Endothelial cell of umbilical vein (primary cell): ENCODE measurements around the gene AMT. TPM values are rescaled to one million over a fixed set of nuclear protein-coding genes. Genes with fewer than 3 reads are reported as not detected.
A peak's percentile ranks its signal among the peaks of the same experiment; 100 is the strongest.

Experiments used
- BruUV-seq: library from RNA; stranded (reverse); fragments of 400-500 nt; replicated peaks from 2 replicates; lab custom pipeline; 2021; lab: Mats Ljungman, UMichigan
- CTCF ChIA-PET: fragments of 300-600, 350-600 bp; sonication (Branson Sonifier 250); formaldehyde crosslinking; loops from one replicate; lab custom pipeline; 2021; ENCODE audit warnings: antibody characterized with exemption, inconsistent platforms; lab: Charles Lee
- POLR2A ChIA-PET: fragments of 300-600, 350-600 bp; sonication (Branson Sonifier 250); formaldehyde crosslinking; loops from one replicate; lab custom pipeline; 2021; ENCODE audit warnings: antibody characterized with exemption, inconsistent platforms; lab: Charles Lee
- DNase-seq: peaks from one replicate; pipeline ENCODE4 v3.0.0-alpha.2; 2011; ENCODE audit warnings: low read depth, low spot score
- FAIRE-seq: peaks from 2 replicates; lab custom pipeline; 2011; peaks lifted over from hg19 to GRCh38; lab: Jason Lieb, UNC
- H2AFZ ChIP-seq: 2 replicates; pipeline ENCODE4 v1.6.0; 2012; ENCODE audit warnings: low read depth, low read length, control low read depth, inconsistent platforms
- H3K27ac ChIP-seq: 2 replicates; pipeline ENCODE4 v1.5.1; 2011; ENCODE audit warnings: low read depth, mild to moderate bottlenecking, control low read depth, low read length, moderate library complexity; ENCODE audit not compliant: insufficient read depth
- H3K27me3 ChIP-seq, 2 experiments: 2 replicates each; pipeline versions ENCODE4 v1.6.0 to v1.6.1; 2011; ENCODE audit warnings: low read length in 2 of 2, mixed read lengths in 1 of 2; ENCODE audit not compliant: control insufficient read depth in 2 of 2, insufficient read depth in 2 of 2
- H3K36me3 ChIP-seq, 2 experiments: 2 replicates in 1 of 2; 3 replicates in 1 of 2; pipeline ENCODE4 v1.5.1; 2011; ENCODE audit warnings: low read length in 2 of 2, mild to moderate bottlenecking in 1 of 2, moderate library complexity in 1 of 2; ENCODE audit not compliant: control insufficient read depth in 2 of 2, insufficient read depth in 2 of 2; ENCODE audit errors: extremely low read depth in 1 of 2
- H3K4me1 ChIP-seq: 3 replicates; pipeline ENCODE4 v1.5.1; 2011; ENCODE audit warnings: mild to moderate bottlenecking, low read length; ENCODE audit not compliant: control insufficient read depth, insufficient read depth; ENCODE audit errors: extremely low read depth
- H3K4me2 ChIP-seq: 2 replicates; pipeline ENCODE4 v1.6.1; 2011; ENCODE audit warnings: low read length, control low read depth, mixed read lengths; ENCODE audit not compliant: insufficient read depth
- H3K4me3 ChIP-seq, 3 experiments: fragments of 200-600 bp in 1 of 3; sonication (generic), shearing (Covaris generic) in 1 of 3; replicated peaks in 1 of 3; 2 replicates each; pipeline ENCODE4 v1.5.1; 2011 to 2016; ENCODE audit warnings: control low read depth in 3 of 3, low read length in 3 of 3, mild to moderate bottlenecking in 2 of 3, inconsistent platforms in 1 of 3, low read depth in 1 of 3, moderate library complexity in 1 of 3; ENCODE audit not compliant: insufficient read depth in 1 of 3
- H3K79me2 ChIP-seq: 2 replicates; pipeline ENCODE4 v1.6.0; 2012; ENCODE audit warnings: low read length, inconsistent platforms; ENCODE audit not compliant: control insufficient read depth, insufficient read depth
- H3K9ac ChIP-seq: replicated peaks from 2 replicates; pipeline ENCODE3; 2011; ENCODE audit warnings: low read length, control low read depth; ENCODE audit not compliant: insufficient read depth; ENCODE audit errors: extremely low read depth
- H3K9me1 ChIP-seq: replicated peaks from 3 replicates; pipeline ENCODE4 v1.6.0; 2011; ENCODE audit warnings: mild to moderate bottlenecking, low read length; ENCODE audit not compliant: control insufficient read depth, insufficient read depth; ENCODE audit errors: extremely low read depth
- H3K9me3 ChIP-seq: replicated peaks from 2 replicates; pipeline ENCODE4 v1.5.1; 2012; ENCODE audit warnings: low read length, inconsistent platforms; ENCODE audit not compliant: control insufficient read depth, insufficient read depth
- H4K20me1 ChIP-seq: replicated peaks from 2 replicates; pipeline ENCODE3; 2011; ENCODE audit warnings: mild to moderate bottlenecking, low read length; ENCODE audit not compliant: control insufficient read depth, insufficient read depth; ENCODE audit errors: extremely low read depth
- EZH2 ChIP-seq: IDR thresholded peaks from 2 replicates; pipeline ENCODE4 v1.6.1; 2012; ENCODE audit warnings: borderline replicate concordance, low read depth, mild to moderate bottlenecking, moderate library complexity, low read length, inconsistent platforms; ENCODE audit not compliant: severe bottlenecking
- FOS ChIP-seq: IDR thresholded peaks from 2 replicates; pipeline ENCODE4 v1.6.1; 2011; ENCODE audit warnings: mild to moderate bottlenecking, low read length, moderate library complexity, borderline replicate concordance; ENCODE audit not compliant: insufficient read depth
- GATA2 ChIP-seq: IDR thresholded peaks from 2 replicates; pipeline ENCODE4 v1.7.0; 2011; ENCODE audit warnings: low read depth, mild to moderate bottlenecking, moderate library complexity, mixed read lengths, low read length; ENCODE audit not compliant: insufficient read length, insufficient read depth
- JUN ChIP-seq: IDR thresholded peaks from 2 replicates; pipeline ENCODE4 v1.6.1; 2011; ENCODE audit warnings: borderline replicate concordance, low read depth; ENCODE audit not compliant: insufficient read length, insufficient read depth
- MYC ChIP-seq: IDR thresholded peaks from one replicate; pipeline ENCODE4 v1.6.1; 2011; ENCODE audit warnings: mild to moderate bottlenecking, low read depth, low read length
- POLR2A ChIP-seq: IDR thresholded peaks from 2 replicates; pipeline ENCODE4 v1.6.1; 2012; ENCODE audit warnings: low read depth, mild to moderate bottlenecking, control low read depth, low read length
- POLR2AphosphoS5 ChIP-seq: IDR thresholded peaks from 2 replicates; pipeline ENCODE4 v1.6.1; 2012; ENCODE audit warnings: low read depth, mild to moderate bottlenecking, control low read depth, low read length, moderate library complexity; ENCODE audit not compliant: insufficient read depth
- dilution Hi-C: fragments of 300-500 bp; cut with MboI; formaldehyde crosslinking; loops from one replicate; pipeline ENCODE4 v1.15.0; 2019; ENCODE audit warnings: low sequenced_read_pairs; ENCODE audit not compliant: extremely low pct_ligation_motif_present
- intact Hi-C: fragments of 100-400 bp; cut with micrococcal nuclease; formaldehyde crosslinking; loops from one replicate; pipeline ENCODE4 v1.10.0; 2022
- polyA plus RNA-seq, 4 experiments: library from polyadenylated mRNA; depleted of rRNA in 3 of 4; stranded (reverse) in 3 of 4; unstranded in 1 of 4; fragments of >200 nt; gene quantifications; 2 replicates each; pipeline versions ENCODE4 v1.2.1 to v1.2.3, GENCODE V29; 2011 to 2012; ENCODE audit warnings: missing spikeins in 1 of 4
- total RNA-seq: library from RNA; stranded (reverse); gene quantifications from 2 replicates; pipeline ENCODE4 v1.2.3, GENCODE V29; 2021
- TF ChIP-seq, protein P1 (sequence below), 2 donors: IDR thresholded peaks; 1 replicate in 1 of 2; 2 replicates in 1 of 2; pipeline ENCODE4 v1.5.1; 2011; ENCODE audit warnings: low read length in 2 of 2, mild to moderate bottlenecking in 2 of 2, moderate library complexity in 2 of 2, control low read depth in 1 of 2, inconsistent platforms in 1 of 2, low read depth in 1 of 2; ENCODE audit not compliant: insufficient read depth in 1 of 2; ENCODE audit errors: extremely low read depth in 1 of 2
- TF ChIP-seq, protein P2 (sequence below): IDR thresholded peaks from 2 replicates; pipeline ENCODE4 v1.6.1; 2011; ENCODE audit not compliant: insufficient read depth, insufficient read length

The AMT gene
- total and polyA plus RNA-seq, 2 donors (not counting 3 experiments of a cell fraction or from before 2014, with no cell fraction given), result 4.4 to 9.0 TPM

DNA sequence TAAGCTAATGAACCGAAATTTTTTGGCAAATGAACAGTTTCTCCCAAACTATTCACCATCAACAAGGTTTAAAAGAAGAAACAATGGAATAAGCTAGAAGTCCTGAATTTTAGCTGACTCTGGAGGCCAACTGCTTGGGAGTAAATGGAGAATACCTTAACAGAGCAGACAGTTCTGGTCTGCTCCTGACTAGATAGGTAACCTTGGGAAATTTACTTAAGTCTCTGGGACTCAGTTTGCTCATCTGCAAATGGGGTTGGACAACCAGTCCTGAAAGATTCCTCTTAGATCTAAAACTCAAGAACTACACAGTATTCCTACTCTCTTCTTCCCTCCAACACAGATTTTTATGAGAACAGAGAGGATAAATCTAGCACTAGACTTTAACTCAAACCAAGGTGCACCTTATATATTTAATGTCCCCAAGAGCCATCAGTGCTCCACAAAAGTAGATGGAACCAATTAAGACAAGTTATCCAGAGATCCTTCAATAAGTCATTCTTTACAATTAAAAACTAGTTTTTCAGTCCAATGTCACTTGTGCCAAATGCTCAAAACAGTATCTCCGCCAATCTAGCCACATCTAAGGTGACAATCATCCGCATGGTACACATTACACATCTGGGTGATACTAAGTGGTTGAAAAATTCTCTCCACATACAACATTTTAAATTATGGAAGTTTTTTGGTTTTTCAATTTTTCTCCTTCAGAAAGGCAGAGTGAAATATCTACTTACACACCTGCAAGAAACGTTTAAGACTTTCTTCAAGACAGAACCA lies 12.0 kb downstream of the AMT start:
- peaks cover 32% of the 10 kb centered on the region for H3K4me1 ChIP-seq
- no peak overlapping the region for H2AFZ ChIP-seq
- H3K4me2 ChIP-seq, result peak overlapping the region; percentile 99
- BruUV-seq, result TSS peak; percentile 26
- DNase-seq (no peak), FAIRE-seq (peak; percentile 35)
- ChIA-PET POLR2A (interaction anchor here (1.1 kb wide), 1 partner anchor 70 kb away, joined by 3 read pairs; no protein-coding TSS in a partner anchor), CTCF (interaction anchor here (0.5 to 1.6 kb wide), 5 partner anchors 8 to 70 kb away, joined by 4 to 7 read pairs (median 4); partner anchors contain the start of genes GPX1 and USP4)
- peak overlapping the region; percentile 94 for H3K9ac ChIP-seq
- H3K27ac ChIP-seq, result peak overlapping the region; percentile 79
- TF ChIP-seq FOS, result no peak
- intact Hi-C loops (loop anchor here (5.0 kb wide), 1 partner anchor 318 kb away; the partner anchor contains the start of gene QRICH1), dilution Hi-C loops (no loop called here)
- peak overlapping the region; percentile 69 to 100 (median 99) for H3K4me3 ChIP-seq
- peaks cover 0 to 4% of the 10 kb centered on the region in 2 experiments for H3K36me3 ChIP-seq
- peaks cover 80% of the 10 kb centered on the region for H3K79me2 ChIP-seq
- no peaks in the 10 kb centered on the region for H3K9me1 ChIP-seq
- H3K9me3 ChIP-seq, result no peaks in the 10 kb centered on the region
- peaks cover 19% of the 10 kb centered on the region for H4K20me1 ChIP-seq
- H3K27me3 ChIP-seq, result no peaks in the 10 kb centered on the region

DNA sequence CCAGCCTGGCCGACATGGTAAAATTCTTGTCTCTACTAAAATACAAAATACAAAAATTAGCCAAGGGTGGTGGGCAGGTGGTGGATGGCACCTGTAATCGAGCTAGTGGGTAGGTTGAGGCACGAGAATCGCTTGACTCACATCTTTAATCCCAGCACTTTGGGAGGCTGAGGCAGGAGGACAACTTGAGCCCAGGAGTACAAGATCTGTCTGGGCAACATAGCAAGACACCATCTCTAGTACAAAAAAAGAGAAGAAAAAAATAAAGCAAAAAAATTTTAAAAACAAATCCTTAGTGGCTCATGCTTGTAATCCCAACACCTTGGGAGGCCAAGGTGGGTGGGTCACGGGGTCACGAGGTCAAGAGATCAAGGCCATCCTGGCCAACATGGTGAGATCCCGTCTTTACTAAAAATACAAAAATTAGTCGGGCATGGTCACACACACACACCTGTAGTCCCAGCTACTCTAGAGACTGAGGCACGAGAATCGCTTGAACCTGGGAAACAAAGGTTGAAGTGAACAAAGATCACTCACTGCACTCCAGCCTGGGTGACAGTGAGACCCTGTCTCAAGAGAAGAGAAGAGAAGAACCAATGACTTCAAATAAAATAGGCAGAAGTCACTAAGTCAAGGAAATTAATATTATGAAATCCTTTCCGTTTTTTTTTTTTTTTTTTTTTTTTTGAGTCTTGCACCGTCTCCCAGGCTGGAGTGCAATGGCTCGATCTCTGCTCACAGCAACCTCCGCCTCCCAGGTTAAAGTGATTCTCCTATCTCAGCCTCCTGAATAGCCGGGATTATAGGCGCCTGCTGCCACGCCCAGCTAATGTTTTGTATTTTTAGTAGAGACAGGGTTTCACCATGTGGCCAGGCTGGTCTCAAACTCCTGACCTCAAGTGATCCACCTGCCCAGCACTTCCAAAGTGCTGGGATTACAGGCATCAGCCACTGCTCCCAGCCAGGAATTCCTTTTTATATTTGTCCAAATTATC lies 15.4 kb downstream of the AMT start:
- BruUV-seq, result no TSS peak
- POLR2A ChIA-PET, result no interaction called here
- no peak for TF ChIP-seq MYC
- no peak for TF ChIP-seq FOS
- TF ChIP-seq, protein P1, sequence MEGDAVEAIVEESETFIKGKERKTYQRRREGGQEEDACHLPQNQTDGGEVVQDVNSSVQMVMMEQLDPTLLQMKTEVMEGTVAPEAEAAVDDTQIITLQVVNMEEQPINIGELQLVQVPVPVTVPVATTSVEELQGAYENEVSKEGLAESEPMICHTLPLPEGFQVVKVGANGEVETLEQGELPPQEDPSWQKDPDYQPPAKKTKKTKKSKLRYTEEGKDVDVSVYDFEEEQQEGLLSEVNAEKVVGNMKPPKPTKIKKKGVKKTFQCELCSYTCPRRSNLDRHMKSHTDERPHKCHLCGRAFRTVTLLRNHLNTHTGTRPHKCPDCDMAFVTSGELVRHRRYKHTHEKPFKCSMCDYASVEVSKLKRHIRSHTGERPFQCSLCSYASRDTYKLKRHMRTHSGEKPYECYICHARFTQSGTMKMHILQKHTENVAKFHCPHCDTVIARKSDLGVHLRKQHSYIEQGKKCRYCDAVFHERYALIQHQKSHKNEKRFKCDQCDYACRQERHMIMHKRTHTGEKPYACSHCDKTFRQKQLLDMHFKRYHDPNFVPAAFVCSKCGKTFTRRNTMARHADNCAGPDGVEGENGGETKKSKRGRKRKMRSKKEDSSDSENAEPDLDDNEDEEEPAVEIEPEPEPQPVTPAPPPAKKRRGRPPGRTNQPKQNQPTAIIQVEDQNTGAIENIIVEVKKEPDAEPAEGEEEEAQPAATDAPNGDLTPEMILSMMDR (IDR thresholded peaks at IDR 0.05; ENCODE audit: extremely low read depth in 1 of 2, insufficient read depth in 1 of 2, low read depth in 1 of 2, low read length in 2 of 2), result no peak
- no peak for TF ChIP-seq EZH2
- TF ChIP-seq POLR2A, result no peak
- no peak for TF ChIP-seq POLR2AphosphoS5
- no peak for TF ChIP-seq JUN
- TF ChIP-seq, protein P2, sequence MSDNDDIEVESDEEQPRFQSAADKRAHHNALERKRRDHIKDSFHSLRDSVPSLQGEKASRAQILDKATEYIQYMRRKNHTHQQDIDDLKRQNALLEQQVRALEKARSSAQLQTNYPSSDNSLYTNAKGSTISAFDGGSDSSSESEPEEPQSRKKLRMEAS, result no peak
- TF ChIP-seq GATA2, result no peak
- dilution Hi-C loops (no loop called here), intact Hi-C loops (no loop called here)
- no peaks in the 10 kb centered on the region for H3K36me3 ChIP-seq
- no peak for DNase-seq
- FAIRE-seq, result peak; percentile 68
- CTCF ChIA-PET, result interaction anchor here (0.6 to 1.7 kb wide), 4 partner anchors 12 to 235 kb away, joined by 3 to 7 read pairs (median 3); partner anchors contain the start of genes KLHDC8B and USP4
- no peak overlapping the region for H3K9ac ChIP-seq
- H3K9me3 ChIP-seq, result no peaks in the 10 kb centered on the region
- no peak overlapping the region for H3K27ac ChIP-seq
- peaks cover 29% of the 10 kb centered on the region for H4K20me1 ChIP-seq
- H3K27me3 ChIP-seq, result no peaks in the 10 kb centered on the region
- H3K4me3 ChIP-seq, result no peak overlapping the region
- H2AFZ ChIP-seq, result no peak overlapping the region
- H3K79me2 ChIP-seq, result peaks cover 99% of the 10 kb centered on the region
- peaks cover 22% of the 10 kb centered on the region for H3K4me1 ChIP-seq
- peak overlapping the region; percentile 42 for H3K4me2 ChIP-seq
- H3K9me1 ChIP-seq, result no peaks in the 10 kb centered on the region
